Erythroblast (primary cell): ENCODE measurements around the gene PBRM1.

Experiments used
- GATA1 ChIP-seq: IDR thresholded peaks from 2 replicates; pipeline ENCODE4 v1.6.1; 2011; ENCODE audit warnings: low read depth, mild to moderate bottlenecking, control low read depth, low read length, moderate library complexity
- POLR2A ChIP-seq: IDR thresholded peaks from 2 replicates; pipeline ENCODE4 v1.6.1; 2011; ENCODE audit warnings: mild to moderate bottlenecking, low read length

GRCh38 chr3:52696830-52697631 lies 11.3 kb upstream of the PBRM1 start:
- TF ChIP-seq POLR2A (no peak), GATA1 (no peak)
